Upper lobe of right lung (tissue), 1 donor: Measurements from ENCODE around the gene CDC123. TPM values are rescaled to one million over a fixed set of nuclear protein-coding genes. Genes with fewer than 3 reads are reported as not detected.

ENCODE experiments used
- ATAC-seq: fragments of 200-7000 bp; cut with Tn5 transposase; one replicate; pipeline ENCODE4 v1.9.1; 2020; ENCODE audit warnings: mild to moderate bottlenecking, moderate library complexity
- DNase-seq: peaks from one replicate; pipeline ENCODE4 v3.0.0-alpha.2; 2020
- H3K27ac ChIP-seq: fragments of 200-600 bp; one replicate; pipeline ENCODE4 v1.8.0; 2022
- H3K27me3 ChIP-seq: fragments of 200-600 bp; one replicate; pipeline ENCODE4 v1.8.0; 2022; ENCODE audit warnings: mild to moderate bottlenecking
- H3K36me3 ChIP-seq: fragments of 200-600 bp; one replicate; pipeline ENCODE4 v1.8.0; 2022
- H3K4me1 ChIP-seq: fragments of 200-600 bp; one replicate; pipeline ENCODE4 v1.8.0; 2022
- H3K4me3 ChIP-seq: fragments of 200-600 bp; one replicate; pipeline ENCODE4 v1.8.0; 2022; ENCODE audit warnings: mild to moderate bottlenecking
- H3K9me3 ChIP-seq: fragments of 200-600 bp; one replicate; pipeline ENCODE4 v1.8.0; 2022
- CTCF ChIP-seq: fragments of 200-600 bp; IDR thresholded peaks from one replicate; pipeline ENCODE4 v1.8.0; 2022; ENCODE audit warnings: antibody characterized with exemption
- intact Hi-C: fragments of 100-400 bp; cut with DNase I; formaldehyde crosslinking; loops from one replicate; pipeline ENCODE4 v1.11.0; 2022
- total RNA-seq: library from RNA; stranded (reverse); fragmentation: NEBNext Ultra II Directional; extraction: Animal tissue kit (Norgen Biotek cat#: 25700); gene quantifications from one replicate; pipeline ENCODE4 v1.2.1, GENCODE V29; 2021
- donor health status: DM: no; HTN: yes; CAD: no; lungs with severe emphysema.

The CDC123 gene
- total RNA-seq, 1 donor from 2014 or later: 44.3 TPM

GRCh38 chr10:12299222-12299965 lies 103.4 kb downstream of the CDC123 start:
- H3K27me3 ChIP-seq: no peaks in the 10 kb centered on the region
- no peak overlapping the region for H3K27ac ChIP-seq
- H3K9me3 ChIP-seq: no peaks in the 10 kb centered on the region
- DNase-seq (peak; percentile 73), ATAC-seq (peak; percentile 63)
- H3K4me3 ChIP-seq: no peak overlapping the region
- H3K36me3 ChIP-seq: no peaks in the 10 kb centered on the region
- H3K4me1 ChIP-seq: no peaks in the 10 kb centered on the region
- TF ChIP-seq CTCF: no peak
- intact Hi-C loops: no loop called here

Other genes starting within 250 kb of the CDC123 start
- 20.1 TPM for gene UPF2, start 153.4 kb upstream of the CDC123 start, total RNA-seq
- 16.7 TPM for gene DHTKD1, start 127.2 kb upstream of the CDC123 start, total RNA-seq
- 3.9 TPM for gene SEC61A2, start 66.5 kb upstream of the CDC123 start, total RNA-seq
- gene NUDT5, start 297 bp upstream of the CDC123 start, total RNA-seq: 49.9 TPM
- gene CAMK1D, start 153.4 kb downstream of the CDC123 start, total RNA-seq: 17.1 TPM